NCI-H2196 treated with DMSO at 0.1 percent for 48 hours (cell line): ENCODE measurements around the gene ZNRD2.
A peak's percentile ranks its signal among the peaks of the same experiment; 100 is the strongest.

Experiments
- DNase-seq: peaks from one replicate; lab custom pipeline; 2025; ENCODE audit not compliant: unreplicated experiment; lab: John Stamatoyannopoulos, UW

The ZNRD2 gene

DNA sequence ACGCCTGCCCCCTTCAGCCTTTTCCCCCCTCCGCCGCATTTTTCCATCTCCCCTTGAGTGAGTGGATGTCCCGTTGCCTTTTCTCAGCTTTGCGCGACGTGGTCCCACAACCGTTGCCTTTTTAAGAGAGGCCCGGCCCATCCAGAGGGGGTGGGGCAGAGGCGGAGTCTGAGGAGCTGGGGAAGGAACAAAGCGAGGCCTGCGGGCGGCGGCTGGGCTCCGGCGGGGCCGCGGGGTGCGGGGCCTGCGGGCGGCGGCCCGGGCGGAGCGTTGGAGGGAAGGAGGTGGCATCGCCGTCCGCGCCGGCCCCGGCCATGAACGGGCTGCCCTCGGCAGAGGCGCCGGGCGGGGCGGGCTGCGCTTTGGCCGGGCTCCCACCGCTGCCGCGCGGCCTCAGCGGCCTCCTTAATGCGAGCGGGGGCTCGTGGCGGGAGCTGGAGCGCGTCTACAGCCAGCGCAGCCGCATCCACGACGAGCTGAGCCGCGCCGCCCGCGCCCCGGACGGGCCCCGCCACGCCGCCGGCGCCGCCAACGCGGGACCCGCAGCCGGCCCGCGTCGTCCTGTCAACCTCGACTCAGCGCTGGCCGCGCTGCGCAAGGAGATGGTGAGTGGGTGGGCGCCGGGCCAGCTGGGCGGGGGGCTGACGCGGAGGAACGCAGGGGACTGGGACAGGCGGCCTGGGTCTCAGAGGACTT is 2.2 kb downstream of the ZNRD2 start, which contains the start of gene FAM89B:
TSS of gene FAM89B (plus strand) at position 183 of the 696 bp plus-strand sequence. CDS start at position 315, 132 bp downstream.
- DNase-seq, result peak; percentile 59

DNA sequence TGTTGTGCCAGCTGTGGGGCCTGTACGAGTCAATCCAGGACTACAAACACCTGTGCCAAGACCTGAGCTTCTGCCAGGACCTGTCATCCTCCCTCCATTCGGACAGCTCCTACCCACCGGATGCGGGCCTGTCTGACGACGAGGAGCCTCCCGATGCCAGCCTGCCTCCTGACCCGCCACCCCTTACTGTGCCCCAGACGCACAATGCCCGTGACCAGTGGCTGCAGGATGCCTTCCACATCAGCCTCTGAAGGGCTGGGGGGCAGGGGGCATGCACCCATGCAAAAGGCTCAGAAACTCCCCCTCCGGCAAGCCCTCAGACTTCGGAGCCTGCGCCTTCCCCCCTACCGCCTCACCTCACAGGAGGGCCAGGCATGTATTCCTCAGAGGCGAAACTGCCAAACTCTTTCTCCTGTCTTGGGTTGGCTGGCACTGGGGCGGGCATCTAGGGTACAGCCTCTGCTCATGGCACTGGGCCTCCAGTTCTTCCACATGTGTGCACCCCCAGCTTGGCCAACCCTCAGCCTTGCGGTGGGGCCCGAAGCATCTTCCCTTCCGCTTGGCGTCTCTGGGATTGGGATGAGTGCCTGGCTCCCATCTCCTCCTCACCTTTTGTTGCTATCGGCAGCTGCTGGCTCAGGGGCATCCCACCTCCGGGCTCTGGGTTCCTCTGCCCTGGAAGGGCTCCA is 3.3 kb downstream of the ZNRD2 start:
- DNase-seq, result no peak

DNA sequence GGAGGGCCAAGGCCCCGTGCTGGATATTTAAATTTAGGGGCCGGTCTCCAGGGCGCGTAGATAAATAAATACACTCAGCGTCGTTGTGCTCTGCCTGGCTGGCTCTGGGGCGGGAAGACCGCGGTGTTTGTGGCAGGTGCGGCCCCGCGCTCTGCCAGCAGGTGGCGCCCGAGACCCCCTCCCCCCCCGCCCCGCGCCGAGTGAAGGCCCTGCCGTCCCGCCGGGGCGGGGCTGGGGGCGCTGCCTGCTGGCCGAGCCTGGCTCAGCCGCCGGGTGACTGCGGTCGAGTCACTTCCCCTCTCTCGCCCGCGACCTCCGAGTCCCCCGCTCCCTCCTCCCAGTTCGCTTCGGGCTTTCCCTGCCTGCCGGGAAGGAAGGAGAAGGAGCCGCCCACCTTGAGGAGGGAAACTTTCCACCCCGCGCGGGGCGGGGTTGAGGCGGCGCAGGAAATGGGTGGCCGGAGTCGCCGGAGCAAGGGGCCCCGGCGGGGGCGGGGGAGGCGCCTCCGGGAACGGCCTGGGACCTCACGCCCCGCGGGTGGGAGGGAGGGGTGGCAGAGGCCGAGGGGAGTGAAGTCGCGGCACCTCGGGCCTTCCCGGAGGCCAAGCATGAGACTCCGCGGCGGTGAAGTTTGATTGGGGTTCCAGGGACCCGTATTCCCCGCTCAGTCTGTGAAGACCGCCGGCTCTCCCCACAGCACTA is 4.0 kb downstream of the ZNRD2 start:
- peak; percentile 79 for DNase-seq

DNA sequence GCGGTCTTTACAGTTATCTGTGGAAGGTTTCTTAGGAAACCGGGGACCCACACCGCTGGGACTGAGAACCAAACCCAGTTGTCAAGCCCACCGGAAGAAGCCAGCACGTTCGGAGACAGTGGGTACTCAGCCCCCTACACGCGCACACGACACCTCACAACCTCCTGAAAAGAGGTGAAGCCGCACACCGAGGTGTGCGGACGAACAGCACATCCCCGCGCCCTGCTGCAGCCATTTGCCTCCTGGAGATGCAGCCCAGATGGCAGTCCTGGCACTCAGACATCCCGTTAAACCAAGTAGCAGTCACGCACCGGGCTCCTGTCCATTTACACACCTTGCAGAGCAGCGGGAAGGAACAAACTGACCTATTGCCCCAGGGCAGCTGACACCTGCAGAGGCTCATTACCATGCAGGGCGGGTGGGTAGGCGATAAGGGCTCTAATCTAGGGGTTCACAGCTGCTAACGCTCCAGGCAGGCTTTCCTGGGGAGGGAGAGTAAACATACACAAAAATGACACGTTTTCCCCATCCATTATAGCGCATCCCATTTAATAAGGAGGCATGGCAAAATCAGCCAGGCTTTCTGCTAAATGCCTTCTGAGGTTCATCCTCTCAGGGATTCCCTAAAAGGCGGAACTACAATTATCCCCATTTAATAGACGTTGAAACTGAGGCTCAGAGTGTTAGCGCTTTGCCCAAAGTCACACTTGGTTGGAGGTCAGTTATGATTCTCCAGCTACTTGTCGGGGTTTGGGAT is 4.7 kb downstream of the ZNRD2 start:
- DNase-seq, result no peak

DNA sequence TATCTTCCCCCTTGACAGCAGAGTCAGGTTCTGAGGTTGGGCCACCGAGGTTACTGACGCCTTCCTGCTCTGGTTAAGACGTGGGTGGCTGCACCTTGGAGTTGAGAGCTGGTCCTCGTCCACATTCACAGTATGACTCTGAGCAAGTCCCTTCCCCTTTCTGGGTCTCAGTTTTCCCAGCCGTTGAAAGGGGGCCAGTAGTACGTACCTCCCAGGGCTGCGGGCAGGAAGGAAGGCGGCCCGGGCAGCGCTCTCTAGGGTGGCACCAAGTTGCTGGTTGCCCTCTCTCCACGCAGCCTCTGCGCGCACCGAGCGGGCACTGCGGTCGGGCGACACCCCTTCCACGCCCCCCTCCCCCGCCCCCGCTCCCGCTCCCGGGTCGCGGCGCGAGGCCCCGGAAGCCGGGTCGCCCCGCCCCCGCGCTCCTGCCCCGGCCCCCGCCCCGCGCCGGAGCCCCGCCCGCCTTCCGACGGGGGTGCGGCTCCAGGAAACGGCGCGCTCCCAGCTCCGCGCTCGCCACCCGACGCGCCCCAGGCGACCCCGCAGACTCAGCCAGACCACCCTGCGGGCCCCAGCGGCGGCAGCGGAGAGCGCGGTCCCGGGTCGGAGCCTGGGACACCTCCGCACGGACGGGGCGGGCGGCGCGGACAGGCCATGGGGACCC is 5.4 kb downstream of the ZNRD2 start, which contains the start of gene EHBP1L1:
TSS of gene EHBP1L1 (plus strand) at position 486 of the 664 bp plus-strand sequence. CDS start 250 bp downstream, outside the sequence.
- DNase-seq, result peak; percentile 50

DNA sequence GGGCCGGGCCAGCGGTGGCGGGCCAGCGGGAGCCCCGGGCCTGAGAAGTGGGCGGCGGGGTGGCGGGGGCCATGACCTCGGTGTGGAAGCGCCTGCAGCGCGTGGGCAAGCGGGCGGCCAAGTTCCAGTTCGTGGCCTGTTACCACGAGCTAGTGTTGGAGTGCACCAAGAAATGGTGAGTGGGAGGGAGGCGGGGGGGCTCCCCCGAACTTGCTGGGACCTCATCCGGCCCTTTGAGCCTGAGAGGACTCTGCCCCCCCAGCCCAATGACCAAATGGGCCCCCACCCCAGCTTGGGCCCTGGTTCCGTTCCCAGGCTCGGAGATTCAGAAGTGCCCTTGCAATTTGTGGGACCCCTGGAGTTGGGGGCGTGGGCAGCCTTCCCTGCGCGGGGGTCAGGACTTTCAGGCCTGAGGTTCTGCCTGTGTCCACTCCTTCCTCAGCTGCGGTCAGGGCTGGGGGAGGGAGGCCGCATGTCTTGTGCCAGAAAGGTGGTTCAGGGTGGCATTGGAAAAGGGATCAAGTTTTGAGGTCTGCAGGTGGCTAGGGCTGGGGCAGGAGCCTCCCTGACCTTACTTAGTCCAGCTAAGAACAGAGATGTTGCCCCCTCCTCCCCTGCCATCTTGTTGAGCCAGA is 6.1 kb downstream of the ZNRD2 start:
- DNase-seq, result no peak

DNA sequence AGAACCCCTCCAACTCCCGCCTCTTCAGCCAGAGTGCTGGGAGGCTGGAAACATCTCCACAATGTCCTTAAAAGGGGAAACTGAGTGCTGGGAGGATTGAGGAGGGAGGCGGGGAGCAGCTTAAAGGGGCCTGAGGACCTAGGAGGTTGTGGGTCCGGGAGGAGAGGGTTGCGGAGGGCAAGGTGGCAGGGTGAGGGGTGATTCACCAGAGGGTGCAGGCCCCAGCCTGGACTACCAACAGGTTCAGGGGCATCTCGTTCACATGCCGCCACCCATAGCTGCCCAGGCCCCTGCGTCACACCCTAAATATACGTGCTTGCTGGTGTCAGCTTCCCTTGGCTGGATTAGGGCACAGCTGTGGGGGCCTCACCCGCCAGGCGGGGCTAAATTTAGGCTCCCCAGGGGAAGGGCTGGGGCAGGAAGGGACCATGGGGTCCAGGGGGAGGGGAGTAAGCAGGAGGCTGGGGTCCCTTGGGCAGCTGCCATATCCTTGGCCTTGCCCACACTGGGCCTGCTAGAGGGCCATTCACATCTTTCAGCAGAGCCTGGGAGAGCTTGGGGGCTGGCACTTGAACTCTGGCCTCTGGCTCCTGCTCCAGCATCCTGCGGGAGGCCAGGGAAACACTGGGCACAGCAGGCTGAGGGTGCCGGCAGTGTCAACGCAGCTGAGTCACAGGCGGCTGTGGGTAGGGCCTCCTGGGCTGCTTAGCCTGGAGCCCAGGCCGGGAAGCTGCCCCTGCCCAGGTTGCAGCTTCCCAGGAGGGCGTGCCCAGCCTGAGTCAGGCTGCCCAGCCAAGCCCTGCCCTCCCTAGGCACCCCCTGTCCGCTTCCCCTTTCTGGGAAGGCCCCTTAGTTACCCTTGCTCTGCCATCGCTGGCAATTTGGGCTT is 6.8 kb downstream of the ZNRD2 start:
- no peak for DNase-seq

DNA sequence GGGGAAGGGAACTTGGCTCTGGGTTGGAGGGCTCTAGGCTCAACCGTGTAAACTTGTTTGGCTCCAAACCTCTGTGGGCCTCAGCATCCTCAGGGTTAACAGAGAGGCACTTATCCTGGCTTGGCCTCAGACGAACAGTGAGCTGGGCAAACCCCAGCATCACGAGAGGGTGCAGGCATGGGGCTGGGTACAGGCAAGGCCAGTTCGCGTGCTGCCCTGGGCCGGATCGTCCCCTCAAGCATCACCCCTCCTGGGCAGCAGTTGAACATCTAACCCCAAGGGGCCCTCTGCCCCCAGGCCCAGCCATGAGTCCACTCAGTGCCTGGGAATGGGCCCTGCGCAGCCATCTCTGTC is 7.5 kb downstream of the ZNRD2 start:
- no peak for DNase-seq

DNA sequence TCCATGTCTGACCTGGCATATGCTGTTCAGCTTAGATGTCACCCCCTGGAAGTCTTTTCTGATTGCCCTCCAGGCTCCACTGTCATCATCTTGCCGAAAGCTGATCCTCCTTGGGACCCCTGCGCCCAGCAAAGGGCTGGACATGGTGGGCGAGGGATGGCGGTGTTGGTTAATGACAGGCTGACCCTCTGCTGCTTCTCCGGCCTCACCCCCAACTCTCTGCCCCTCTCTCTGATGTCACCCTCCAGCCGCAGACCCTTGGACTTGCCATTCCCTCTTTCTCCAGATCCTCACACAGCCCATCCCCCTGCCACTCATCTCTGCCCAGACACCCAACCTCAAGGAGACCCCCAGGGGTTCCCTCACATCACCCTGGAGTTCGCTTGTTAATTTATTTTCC is 7.9 kb downstream of the ZNRD2 start:
- no peak for DNase-seq

DNA sequence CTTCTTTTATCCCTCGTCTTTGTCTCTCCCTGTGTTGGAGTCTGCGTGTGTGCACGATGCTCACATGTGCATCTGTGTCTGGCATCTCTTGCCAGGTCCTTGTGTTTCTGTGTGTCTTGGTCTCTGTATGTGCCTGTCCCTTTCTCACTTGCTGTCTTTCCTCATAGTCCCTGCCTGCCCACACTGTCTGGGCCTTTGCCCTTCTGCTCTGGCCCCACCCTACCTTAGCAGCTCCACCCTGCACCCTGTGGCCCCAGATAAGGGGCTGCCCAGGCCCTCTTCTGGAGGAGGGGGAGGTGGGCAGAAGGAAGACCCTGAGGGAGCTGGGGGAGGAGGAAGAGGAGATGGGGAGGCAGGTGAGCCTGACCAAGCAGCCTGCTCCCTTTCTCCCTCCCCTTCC is 8.4 kb downstream of the ZNRD2 start:
- no peak for DNase-seq

DNA sequence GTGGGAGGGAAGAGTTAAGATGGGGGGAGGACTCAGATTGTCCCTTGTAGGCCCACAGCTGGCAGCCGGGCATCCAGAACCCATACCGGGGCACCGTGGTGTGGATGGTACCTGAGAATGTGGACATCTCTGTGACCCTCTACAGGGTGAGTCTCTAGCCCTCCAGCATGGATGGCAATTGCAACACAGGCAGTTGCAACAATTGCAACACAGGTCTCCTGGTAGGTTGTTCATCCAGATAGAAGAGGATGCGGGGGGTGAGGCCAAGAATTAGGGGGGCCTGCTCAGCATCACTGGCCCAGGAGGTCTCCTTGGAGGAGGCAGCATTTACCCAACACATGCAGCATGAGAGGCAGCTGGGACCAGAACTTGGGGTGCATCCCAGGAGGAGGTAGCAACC is 9.0 kb downstream of the ZNRD2 start:
- DNase-seq, result no peak

DNA sequence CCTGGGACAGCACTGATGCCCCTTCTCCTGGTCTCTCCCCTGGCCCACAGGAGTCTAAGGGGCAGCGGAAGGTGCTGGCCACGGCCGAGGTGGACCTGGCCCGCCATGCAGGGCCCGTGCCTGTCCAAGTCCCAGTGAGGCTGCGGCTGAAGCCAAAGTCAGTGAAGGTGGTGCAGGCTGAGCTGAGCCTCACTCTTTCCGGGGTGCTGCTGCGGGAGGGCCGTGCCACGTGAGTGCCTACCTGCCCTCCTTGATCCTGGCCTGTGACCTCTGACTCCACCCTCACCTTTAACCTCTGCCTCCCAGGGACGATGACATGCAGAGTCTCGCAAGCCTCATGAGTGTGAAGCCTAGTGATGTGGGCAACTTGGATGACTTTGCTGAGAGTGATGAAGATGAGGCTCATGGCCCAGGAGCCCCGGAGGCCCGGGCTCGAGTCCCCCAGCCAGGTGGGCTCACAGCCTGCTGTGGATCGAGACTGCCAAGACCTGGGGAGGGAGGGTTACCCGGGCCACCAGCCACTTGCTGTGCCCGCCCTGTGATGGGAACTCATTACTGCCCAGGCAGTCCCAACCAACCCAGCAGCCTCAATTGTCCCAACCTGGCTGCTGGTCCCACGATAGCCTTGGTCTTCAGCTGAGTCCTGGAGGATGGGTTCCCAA is 9.9 kb downstream of the ZNRD2 start:
- no peak for DNase-seq

DNA sequence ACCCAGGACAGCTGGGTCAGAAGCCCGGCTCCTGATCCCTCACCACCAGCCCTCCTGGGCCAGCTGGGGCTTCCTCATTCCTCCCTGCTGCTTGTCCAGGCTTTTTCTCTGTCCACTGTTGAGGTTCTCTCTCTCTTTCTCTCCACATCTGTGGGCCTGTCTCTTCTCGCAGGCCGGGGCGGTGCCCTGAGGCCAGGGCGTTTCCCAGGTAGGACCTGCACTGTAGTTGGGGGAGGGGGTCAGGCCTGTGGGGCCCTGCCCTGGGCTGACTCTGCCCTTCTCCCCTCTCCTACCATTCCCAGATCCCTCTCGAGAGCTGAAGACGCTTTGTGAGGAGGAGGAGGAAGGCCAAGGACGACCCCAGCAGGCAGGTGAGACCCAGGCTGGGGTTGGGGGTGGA is 10.5 kb downstream of the ZNRD2 start:
- DNase-seq, result no peak

DNA sequence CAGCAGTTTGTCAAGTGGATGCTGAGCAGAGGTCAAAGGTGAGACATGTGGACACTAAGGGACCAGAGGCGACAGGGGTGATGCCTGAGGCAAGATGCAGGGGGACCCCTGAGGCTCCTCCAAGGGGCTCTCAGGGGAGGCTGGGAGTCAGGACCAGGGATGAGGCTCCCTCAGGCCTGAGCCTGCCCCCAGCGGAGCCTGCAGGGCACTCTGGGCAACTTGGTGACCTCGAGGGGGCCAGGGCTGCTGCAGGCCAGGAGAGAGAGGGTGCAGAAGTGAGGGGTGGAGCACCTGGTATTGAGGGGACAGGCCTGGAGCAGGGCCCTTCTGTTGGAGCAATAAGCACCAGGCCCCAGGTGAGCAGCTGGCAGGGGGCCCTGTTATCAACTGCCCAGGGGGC is 11.7 kb downstream of the ZNRD2 start:
- no peak for DNase-seq

DNA sequence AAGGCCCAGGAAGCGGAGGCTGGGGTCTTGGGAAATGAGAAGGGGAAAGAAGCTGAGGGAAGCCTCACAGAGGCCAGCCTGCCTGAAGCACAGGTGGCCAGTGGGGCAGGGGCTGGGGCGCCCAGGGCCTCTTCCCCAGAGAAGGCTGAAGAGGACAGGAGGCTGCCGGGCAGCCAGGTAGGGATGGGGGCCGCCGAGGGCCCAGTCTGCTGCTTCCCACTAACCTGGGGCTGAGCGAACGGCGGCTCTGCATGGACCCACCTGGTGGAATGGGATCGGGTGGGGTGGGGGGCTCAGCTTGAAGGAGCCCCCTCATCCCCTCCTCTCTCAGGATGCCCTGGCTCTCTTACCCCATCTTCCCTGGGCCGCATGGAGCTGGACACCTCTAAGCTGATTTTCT is 13.3 kb downstream of the ZNRD2 start:
- no peak for DNase-seq

DNA sequence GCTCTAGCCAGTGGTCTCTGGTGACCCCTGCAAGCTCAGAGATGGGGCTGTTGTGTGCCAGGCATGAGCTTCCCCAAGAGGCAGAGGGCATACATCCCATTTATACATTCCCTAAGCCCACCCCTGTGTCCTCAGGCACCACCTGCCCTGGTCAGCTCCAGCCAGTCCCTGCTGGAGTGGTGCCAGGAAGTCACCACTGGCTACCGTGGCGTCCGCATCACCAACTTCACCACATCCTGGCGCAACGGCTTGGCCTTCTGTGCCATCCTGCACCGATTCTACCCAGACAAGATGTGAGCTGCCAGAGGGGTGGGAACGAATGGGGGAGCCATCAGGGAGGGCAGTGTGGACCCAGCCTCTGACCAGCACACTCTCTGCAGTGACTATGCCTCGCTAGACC is 13.8 kb downstream of the ZNRD2 start:
- no peak for DNase-seq

DNA sequence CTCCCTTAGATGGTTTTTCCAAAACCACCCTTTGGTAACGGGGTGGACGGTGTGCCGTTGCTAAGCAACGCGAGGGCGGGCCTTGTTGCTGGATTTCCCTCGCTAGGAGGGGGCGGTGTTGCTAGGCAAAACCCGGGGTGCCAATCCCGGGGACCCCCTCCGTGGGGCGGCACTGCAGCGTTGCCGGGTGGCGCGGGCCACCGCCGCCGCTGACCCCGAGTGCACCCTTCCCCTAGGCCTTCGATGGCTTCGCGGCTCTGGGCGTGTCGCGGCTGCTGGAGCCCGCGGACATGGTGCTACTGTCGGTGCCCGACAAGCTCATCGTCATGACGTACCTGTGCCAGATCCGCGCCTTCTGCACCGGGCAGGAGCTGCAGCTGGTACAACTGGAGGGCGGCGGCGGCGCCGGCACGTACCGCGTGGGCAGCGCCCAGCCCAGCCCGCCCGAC is 14.5 kb downstream of the ZNRD2 start:
- DNase-seq, result no peak

DNA sequence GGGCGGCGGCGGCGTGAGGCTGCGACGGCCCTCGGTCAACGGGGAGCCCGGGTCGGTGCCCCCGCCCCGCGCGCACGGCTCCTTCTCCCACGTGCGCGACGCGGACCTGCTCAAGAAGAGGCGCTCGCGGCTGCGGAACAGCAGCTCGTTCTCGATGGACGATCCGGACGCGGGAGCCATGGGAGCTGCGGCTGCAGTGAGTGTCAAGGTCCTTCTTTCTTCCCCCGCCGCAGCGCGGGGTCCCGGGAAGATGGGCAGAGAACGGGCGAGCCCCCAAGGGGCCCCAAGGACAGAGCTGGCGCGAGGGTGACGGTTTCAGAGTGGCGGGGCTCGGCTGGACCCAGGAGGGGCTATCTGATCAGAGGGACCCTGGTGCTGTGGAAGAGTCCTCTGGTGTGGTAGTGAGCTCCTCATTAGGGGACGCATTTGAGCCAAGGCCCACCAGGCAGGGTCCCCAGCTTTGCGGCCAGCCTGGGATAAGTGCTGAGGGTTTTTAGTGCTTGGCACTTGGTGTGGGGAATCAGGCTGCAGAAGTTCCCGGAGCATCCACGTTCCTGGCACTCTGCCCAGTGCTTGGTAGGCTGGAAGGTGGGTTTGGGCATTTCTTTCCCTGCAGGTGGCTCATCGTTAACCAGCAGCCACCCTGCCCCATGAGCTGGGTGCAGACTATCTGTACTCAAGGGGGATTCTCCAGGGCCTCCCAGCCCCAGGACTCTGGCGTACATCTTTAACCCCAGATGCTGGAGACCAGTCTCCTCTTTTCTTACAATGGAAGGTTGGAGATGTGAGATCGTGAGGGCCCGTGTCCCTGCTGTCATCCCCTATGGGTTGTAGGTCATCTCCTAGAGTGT is 15.3 kb downstream of the ZNRD2 start:
- no peak for DNase-seq
